HepG2 (cell line): ENCODE measurements around the gene CD9. TPM values are rescaled to one million over a fixed set of nuclear protein-coding genes. Genes with fewer than 3 reads are reported as not detected.

Source experiments
- ATAC-seq: fragments of 200-7000 bp; cut with Tn5 transposase; 3 replicates; pipeline ENCODE4 v1.9.1; 2020; ENCODE audit warnings: mild to moderate bottlenecking, moderate library complexity
- BruUV-seq: library from RNA; stranded (reverse); fragments of 400-500 nt; replicated peaks from 2 replicates; lab custom pipeline; 2021; lab: Mats Ljungman, UMichigan
- CTCF ChIA-PET: fragments of 300-600 bp; formaldehyde crosslinking; extraction: SDS; loops from one replicate; lab custom pipeline; 2021; ENCODE audit warnings: low total read pairs, inconsistent platforms, low intra/inter-chr PET ratio; lab: Yijun Ruan, JAX
- POLR2A ChIA-PET: fragments of 350-600 bp; sonication (Branson Sonifier 250); formaldehyde crosslinking; loops from one replicate; lab custom pipeline; 2020; ENCODE audit warnings: antibody characterized with exemption, inconsistent platforms; lab: Yijun Ruan, JAX
- DNase-seq: peaks from one replicate; pipeline ENCODE4 v3.0.0-alpha.2; 2015; ENCODE audit warnings: low spot score
- FAIRE-seq: peaks from 3 replicates; lab custom pipeline; 2011; peaks lifted over from hg19 to GRCh38; lab: Jason Lieb, UNC
- H2AFZ ChIP-seq: one replicate; pipeline ENCODE4 v1.6.1; 2011; ENCODE audit warnings: low read length, inconsistent platforms
- H3K27ac ChIP-seq: fragments of 300-600 bp; 3 replicates; pipeline ENCODE4 v1.8.0; 2011; ENCODE audit warnings: mixed run types, mild to moderate bottlenecking, mixed read lengths, low read length, inconsistent platforms; ENCODE audit not compliant: insufficient read depth; ENCODE audit errors: extremely low read length
- H3K27me3 ChIP-seq, 2 experiments: fragments of 200-600 bp in 1 of 2; 2 replicates in 1 of 2; 3 replicates in 1 of 2; pipeline versions ENCODE4 v1.6.0 to v1.8.0; 2011; ENCODE audit warnings: low read length in 2 of 2, mild to moderate bottlenecking in 2 of 2, moderate library complexity in 2 of 2, inconsistent platforms in 1 of 2; ENCODE audit not compliant: insufficient read depth in 2 of 2, control insufficient read depth in 1 of 2
- H3K36me3 ChIP-seq, 2 experiments: fragments of 200-600 bp in 1 of 2; replicated peaks in 1 of 2; 2 replicates in 1 of 2; 3 replicates in 1 of 2; pipeline versions ENCODE4 v1.5.1 to v1.8.0; 2011; ENCODE audit warnings: low read length in 2 of 2, inconsistent platforms in 1 of 2; ENCODE audit not compliant: insufficient read depth in 2 of 2, control insufficient read depth in 1 of 2
- H3K4me1 ChIP-seq: 2 replicates; pipeline ENCODE4 v1.5.1; 2012; ENCODE audit warnings: low read length, inconsistent platforms; ENCODE audit not compliant: insufficient read depth
- H3K4me2 ChIP-seq: 2 replicates; pipeline ENCODE4 v1.6.0; 2011; ENCODE audit warnings: low read depth, low read length, inconsistent platforms
- H3K4me3 ChIP-seq, 3 experiments: fragments of 200-600 bp in 1 of 3; sonication (generic), shearing (Covaris generic) in 1 of 3; replicated peaks in 1 of 3; 2 replicates each; pipeline ENCODE4 v1.5.1; 2011 to 2016; ENCODE audit warnings: low read length in 3 of 3, inconsistent platforms in 2 of 3, low read depth in 2 of 3, mild to moderate bottlenecking in 2 of 3, control low read depth in 1 of 3, mixed read lengths in 1 of 3; ENCODE audit not compliant: insufficient read depth in 1 of 3
- H3K79me2 ChIP-seq: one replicate; pipeline ENCODE4 v1.6.1; 2011; ENCODE audit warnings: low read length, inconsistent platforms; ENCODE audit not compliant: insufficient read depth
- H3K9ac ChIP-seq: 2 replicates; pipeline ENCODE4 v1.6.0; 2011; ENCODE audit warnings: mild to moderate bottlenecking, low read depth, low read length, inconsistent platforms; ENCODE audit not compliant: insufficient read depth
- H3K9me3 ChIP-seq: 2 replicates; pipeline ENCODE4 v1.5.1; 2012; ENCODE audit warnings: mild to moderate bottlenecking, low read length
- H4K20me1 ChIP-seq: 2 replicates; pipeline ENCODE4 v1.6.0; 2011; ENCODE audit warnings: inconsistent platforms, mild to moderate bottlenecking, low read length, moderate library complexity; ENCODE audit not compliant: insufficient read depth
- BCL6 ChIP-seq: IDR thresholded peaks from 2 replicates; pipeline ENCODE4 v1.6.1; 2016; ENCODE audit warnings: missing genetic modification reagents, missing compliant biosample characterization
- CHD4 ChIP-seq: fragments of 200-600 bp; sonication (generic); IDR thresholded peaks from 2 replicates; pipeline ENCODE4 v1.7.0; 2017; ENCODE audit warnings: mild to moderate bottlenecking, low read length, borderline replicate concordance
- DNMT1 ChIP-seq: sonication (generic); formaldehyde crosslinking; IDR thresholded peaks from 2 replicates; pipeline ENCODE4 v1.5.1; 2020; ENCODE audit warnings: mild to moderate bottlenecking, missing genetic modification reagents
- HDAC1 ChIP-seq: sonication (generic); formaldehyde crosslinking; IDR thresholded peaks from 2 replicates; pipeline ENCODE4 v1.5.1; 2020; ENCODE audit warnings: mild to moderate bottlenecking, missing genetic modification reagents
- MED13 ChIP-seq: sonication (generic); formaldehyde crosslinking; IDR thresholded peaks from 2 replicates; pipeline ENCODE4 v1.5.0; 2020; ENCODE audit warnings: missing genetic modification reagents
- MTA1 ChIP-seq: sonication (generic); formaldehyde crosslinking; IDR thresholded peaks from 2 replicates; pipeline ENCODE4 v1.4.0; 2020; ENCODE audit warnings: missing genetic modification reagents, mild to moderate bottlenecking, borderline replicate concordance
- NR2F2 ChIP-seq: IDR thresholded peaks from 2 replicates; pipeline ENCODE4 v1.6.1; 2012; ENCODE audit warnings: low read depth, inconsistent platforms, borderline replicate concordance
- RARA ChIP-seq: IDR thresholded peaks from 2 replicates; pipeline ENCODE4 v1.6.1; 2016; ENCODE audit warnings: missing genetic modification reagents, missing compliant biosample characterization
- TRIM24 ChIP-seq: sonication (generic); formaldehyde crosslinking; IDR thresholded peaks from 2 replicates; pipeline ENCODE4 v1.8.0; 2022; ENCODE audit warnings: mild to moderate bottlenecking, missing genetic modification reagents
- ZFP41 ChIP-seq: sonication (generic); formaldehyde crosslinking; IDR thresholded peaks from 2 replicates; pipeline ENCODE4 v1.4.0; 2020; ENCODE audit warnings: mild to moderate bottlenecking, missing genetic modification reagents, borderline replicate concordance
- ZIK1 ChIP-seq: sonication (generic); formaldehyde crosslinking; IDR thresholded peaks from 2 replicates; pipeline ENCODE4 v1.5.0; 2020; ENCODE audit warnings: mild to moderate bottlenecking, low read depth, missing genetic modification reagents, borderline replicate concordance
- ZNF350 ChIP-seq: sonication (generic); formaldehyde crosslinking; IDR thresholded peaks from 2 replicates; pipeline ENCODE4 v1.4.0; 2020; ENCODE audit warnings: mild to moderate bottlenecking, low read depth, missing genetic modification reagents, borderline replicate concordance
- ZNF629 ChIP-seq: sonication (generic); formaldehyde crosslinking; conservative IDR thresholded peaks from 2 replicates; pipeline ENCODE4 v1.5.0; 2020; ENCODE audit warnings: missing genetic modification reagents
- ZNF776 ChIP-seq: sonication (generic); formaldehyde crosslinking; IDR thresholded peaks from 2 replicates; pipeline ENCODE4 v1.4.0; 2020; ENCODE audit warnings: mild to moderate bottlenecking, missing genetic modification reagents
- WGBS: methylation state at CpG from one replicate; pipeline ENCODE4 v1.1.6; 2017; ENCODE audit warnings: low lambda C conversion rate; 5-methylcytosine and 5-hydroxymethylcytosine counted together
- in situ Hi-C: cut with HindIII; loops from 2 replicates; pipeline ENCODE4 v1.10.0; 2017; ENCODE audit warnings: low pct_unique_long_range_greater_than_20kb; ENCODE audit not compliant: extremely low pct_ligation_motif_present
- intact Hi-C: fragments of 100-400 bp; cut with micrococcal nuclease; formaldehyde crosslinking; loops from one replicate; pipeline ENCODE4 v1.10.0; 2022; ENCODE audit not compliant: unreplicated experiment
- polyA plus RNA-seq, 8 experiments: library from polyadenylated mRNA; depleted of rRNA in 3 of 8; stranded (reverse) in 7 of 8; unstranded in 1 of 8; fragments of >200 nt; fragmentation: Illumina TruSeq in 4 of 8; extraction: Trizol in 4 of 8; gene quantifications; 2 replicates each; pipeline versions ENCODE4 v1.2.1 to v1.2.3, GENCODE V29; 2011 to 2016; ENCODE audit warnings: low read depth in 4 of 8, missing spikeins in 1 of 8, mixed read lengths in 1 of 8; ENCODE audit not compliant: insufficient read depth in 1 of 8
- total RNA-seq, 5 experiments: library from RNA; depleted of rRNA; stranded (reverse); fragments of >200 nt; fragmentation: Illumina TruSeq; extraction: Trizol; gene quantifications; 2 replicates each; pipeline ENCODE4 v1.2.3, GENCODE V29; 2016; ENCODE audit warnings: low read depth in 1 of 5
- TF ChIP-seq, protein P1 (sequence below): sonication (generic); formaldehyde crosslinking; IDR thresholded peaks from 2 replicates; pipeline ENCODE4 v1.4.0; 2020; ENCODE audit warnings: missing genetic modification reagents
- TF ChIP-seq, protein P2 (sequence below): sonication (generic); formaldehyde crosslinking; IDR thresholded peaks from 2 replicates; pipeline ENCODE4 v1.5.0; 2020; ENCODE audit warnings: missing genetic modification reagents
- TF ChIP-seq, protein P3 (sequence below): sonication (generic); formaldehyde crosslinking; IDR thresholded peaks from 2 replicates; pipeline ENCODE4 v1.9.0; 2022; ENCODE audit warnings: low read depth, missing genetic modification reagents

The CD9 gene
- total and polyA plus RNA-seq, 2 of the 13 experiments (the other 11 are each of a cell fraction or from before 2014, with no cell fraction given): 5.8 to 38.3 TPM

DNA sequence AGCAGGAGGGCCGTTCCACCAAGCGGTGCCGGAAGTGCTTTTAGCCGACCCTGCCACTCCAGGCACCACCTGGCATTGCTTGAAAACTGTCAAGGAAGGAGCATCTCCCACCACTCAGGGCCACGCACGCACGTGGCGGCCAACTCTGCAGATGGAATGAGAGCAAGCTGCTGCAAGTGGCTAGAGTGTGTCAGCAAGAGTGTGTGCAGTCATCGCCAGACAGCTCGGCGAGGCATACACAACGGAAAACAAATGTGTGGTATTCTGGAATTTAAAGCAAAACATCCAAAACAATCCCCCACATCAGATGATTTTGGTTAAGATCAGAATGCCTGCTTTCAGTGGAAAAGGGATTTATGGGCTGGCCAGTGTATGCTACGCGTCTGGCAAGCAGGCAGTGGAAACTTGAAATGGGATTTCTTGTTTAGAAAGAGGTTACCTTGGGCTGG lies 11.2 kb downstream of the CD9 start:
- ATAC-seq (no peak), FAIRE-seq (no peak), DNase-seq (no peak)
- Histone ChIP-seq H3K9ac (no peak overlapping the region), H3K9me3 (no peaks in the 10 kb centered on the region), H2AFZ (no peak overlapping the region), H3K4me1 (no peaks in the 10 kb centered on the region), H4K20me1 (no peaks in the 10 kb centered on the region), H3K27me3 (peaks cover 3 to 8% of the 10 kb centered on the region in 2 experiments), H3K79me2 (no peaks in the 10 kb centered on the region), H3K27ac (no peak overlapping the region), H3K36me3 (no peaks in the 10 kb centered on the region), H3K4me2 (no peak overlapping the region), H3K4me3 (no peak overlapping the region)
- in situ Hi-C loops: no loop called here
- no TSS peak for BruUV-seq
- intact Hi-C loops: no loop called here
- TF ChIP-seq NR2F2 (no peak), ZNF776 (CRISPR knock-in tag) (no peak), TRIM24 (CRISPR knock-in tag) (no peak), MED13 (CRISPR knock-in tag) (no peak), DNMT1 (CRISPR knock-in tag) (no peak), ZNF629 (CRISPR knock-in tag) (no peak), HDAC1 (no peak), CHD4 (no peak), RARA (no peak), MTA1 (CRISPR knock-in tag) (no peak), ZNF350 (CRISPR knock-in tag) (no peak), ZFP41 (CRISPR knock-in tag) (no peak), ZIK1 (no peak), BCL6 (CRISPR knock-in tag) (no peak)
- TF ChIP-seq, protein P1, sequence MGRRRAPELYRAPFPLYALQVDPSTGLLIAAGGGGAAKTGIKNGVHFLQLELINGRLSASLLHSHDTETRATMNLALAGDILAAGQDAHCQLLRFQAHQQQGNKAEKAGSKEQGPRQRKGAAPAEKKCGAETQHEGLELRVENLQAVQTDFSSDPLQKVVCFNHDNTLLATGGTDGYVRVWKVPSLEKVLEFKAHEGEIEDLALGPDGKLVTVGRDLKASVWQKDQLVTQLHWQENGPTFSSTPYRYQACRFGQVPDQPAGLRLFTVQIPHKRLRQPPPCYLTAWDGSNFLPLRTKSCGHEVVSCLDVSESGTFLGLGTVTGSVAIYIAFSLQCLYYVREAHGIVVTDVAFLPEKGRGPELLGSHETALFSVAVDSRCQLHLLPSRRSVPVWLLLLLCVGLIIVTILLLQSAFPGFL: no peak
- TF ChIP-seq, protein P2, sequence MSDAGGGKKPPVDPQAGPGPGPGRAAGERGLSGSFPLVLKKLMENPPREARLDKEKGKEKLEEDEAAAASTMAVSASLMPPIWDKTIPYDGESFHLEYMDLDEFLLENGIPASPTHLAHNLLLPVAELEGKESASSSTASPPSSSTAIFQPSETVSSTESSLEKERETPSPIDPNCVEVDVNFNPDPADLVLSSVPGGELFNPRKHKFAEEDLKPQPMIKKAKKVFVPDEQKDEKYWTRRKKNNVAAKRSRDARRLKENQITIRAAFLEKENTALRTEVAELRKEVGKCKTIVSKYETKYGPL (CRISPR knock-in tag): no peak
- TF ChIP-seq, protein P3, sequence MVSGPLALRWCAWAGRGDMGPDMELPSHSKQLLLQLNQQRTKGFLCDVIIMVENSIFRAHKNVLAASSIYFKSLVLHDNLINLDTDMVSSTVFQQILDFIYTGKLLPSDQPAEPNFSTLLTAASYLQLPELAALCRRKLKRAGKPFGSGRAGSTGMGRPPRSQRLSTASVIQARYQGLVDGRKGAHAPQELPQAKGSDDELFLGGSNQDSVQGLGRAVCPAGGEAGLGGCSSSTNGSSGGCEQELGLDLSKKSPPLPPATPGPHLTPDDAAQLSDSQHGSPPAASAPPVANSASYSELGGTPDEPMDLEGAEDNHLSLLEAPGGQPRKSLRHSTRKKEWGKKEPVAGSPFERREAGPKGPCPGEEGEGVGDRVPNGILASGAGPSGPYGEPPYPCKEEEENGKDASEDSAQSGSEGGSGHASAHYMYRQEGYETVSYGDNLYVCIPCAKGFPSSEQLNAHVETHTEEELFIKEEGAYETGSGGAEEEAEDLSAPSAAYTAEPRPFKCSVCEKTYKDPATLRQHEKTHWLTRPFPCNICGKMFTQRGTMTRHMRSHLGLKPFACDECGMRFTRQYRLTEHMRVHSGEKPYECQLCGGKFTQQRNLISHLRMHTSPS (CRISPR knock-in tag): no peak
- WGBS: 73% methylated on average over 14 of the region's 14 CpGs
- ChIA-PET POLR2A (no interaction called here), CTCF (no interaction called here)
